Esophagus squamous epithelium (tissue), 4 donors: ENCODE results near the gene ADCK1.

Experiments used
- POLR2A ChIP-seq, 4 donors: fragments of 450-650 bp; IDR thresholded peaks; one replicate each; pipeline ENCODE4 v1.6.1; 2017; ENCODE audit warnings: antibody characterized with exemption in 4 of 4, mild to moderate bottlenecking in 4 of 4, moderate library complexity in 3 of 4
- TF ChIP-seq, protein P1 (sequence below), 6 experiments: fragments of 450-650 bp in 4 of 6; fragments of 200-600 bp in 2 of 6; sonication (generic) in 2 of 6; IDR thresholded peaks; one replicate each; pipeline ENCODE4 v1.5.1; 2016 to 2019; ENCODE audit warnings: antibody characterized with exemption in 6 of 6, mild to moderate bottlenecking in 4 of 6, moderate library complexity in 4 of 6

DNA sequence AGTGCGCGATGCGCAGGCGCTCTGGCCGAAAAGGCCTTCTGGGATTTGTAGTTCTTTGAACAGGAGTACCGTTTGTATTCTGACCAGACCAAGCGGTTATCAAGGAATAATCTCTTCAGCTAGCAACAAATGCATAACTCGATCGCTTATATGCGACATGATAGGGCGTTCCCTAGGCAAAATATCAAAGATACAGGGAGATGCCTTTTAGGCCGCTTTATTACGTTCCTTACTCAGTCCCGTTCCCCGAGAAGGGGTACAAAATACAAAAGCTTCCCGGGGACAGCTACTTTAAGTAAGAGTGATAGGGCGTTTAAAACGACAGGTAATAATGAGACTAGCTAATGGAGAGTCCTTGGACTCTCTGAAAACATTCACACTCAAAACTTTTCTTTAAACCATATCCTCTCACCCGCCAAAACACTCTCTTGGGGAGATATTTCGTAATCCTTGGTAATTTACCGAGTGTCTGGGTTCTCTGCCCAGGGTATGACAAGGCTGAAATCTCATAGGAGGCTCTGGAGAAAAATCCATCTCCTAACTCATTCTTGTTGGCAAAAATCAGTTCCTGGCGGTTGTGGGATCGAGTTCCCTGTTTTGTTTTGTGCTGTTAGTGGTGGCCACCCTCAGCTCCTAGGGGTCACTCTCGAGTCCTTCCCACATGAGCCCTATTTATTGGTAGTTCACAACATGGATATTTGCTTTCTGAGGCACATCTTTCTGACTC is 38.5 kb upstream of the ADCK1 start:
- TF ChIP-seq, protein P1, sequence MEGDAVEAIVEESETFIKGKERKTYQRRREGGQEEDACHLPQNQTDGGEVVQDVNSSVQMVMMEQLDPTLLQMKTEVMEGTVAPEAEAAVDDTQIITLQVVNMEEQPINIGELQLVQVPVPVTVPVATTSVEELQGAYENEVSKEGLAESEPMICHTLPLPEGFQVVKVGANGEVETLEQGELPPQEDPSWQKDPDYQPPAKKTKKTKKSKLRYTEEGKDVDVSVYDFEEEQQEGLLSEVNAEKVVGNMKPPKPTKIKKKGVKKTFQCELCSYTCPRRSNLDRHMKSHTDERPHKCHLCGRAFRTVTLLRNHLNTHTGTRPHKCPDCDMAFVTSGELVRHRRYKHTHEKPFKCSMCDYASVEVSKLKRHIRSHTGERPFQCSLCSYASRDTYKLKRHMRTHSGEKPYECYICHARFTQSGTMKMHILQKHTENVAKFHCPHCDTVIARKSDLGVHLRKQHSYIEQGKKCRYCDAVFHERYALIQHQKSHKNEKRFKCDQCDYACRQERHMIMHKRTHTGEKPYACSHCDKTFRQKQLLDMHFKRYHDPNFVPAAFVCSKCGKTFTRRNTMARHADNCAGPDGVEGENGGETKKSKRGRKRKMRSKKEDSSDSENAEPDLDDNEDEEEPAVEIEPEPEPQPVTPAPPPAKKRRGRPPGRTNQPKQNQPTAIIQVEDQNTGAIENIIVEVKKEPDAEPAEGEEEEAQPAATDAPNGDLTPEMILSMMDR (IDR thresholded peaks at IDR 0.05): no peak
- TF ChIP-seq POLR2A (IDR thresholded peaks at IDR 0.05): no peak
